T-cell (primary cell): ENCODE results near the gene SATB1. TPM values are rescaled to one million over a fixed set of nuclear protein-coding genes. Genes with fewer than 3 reads are reported as not detected.

Experiments used
- ATAC-seq, 4 experiments: fragments of 200-7000 bp in 3 of 4; fragments of 150-1000 bp in 1 of 4; cut with Tn5 transposase; replicated peaks in 1 of 4; 1 replicate in 3 of 4; 2 replicates in 1 of 4; pipeline ENCODE4 v1.10.0; 2021; ENCODE audit warnings: moderate library complexity in 3 of 4, mild to moderate bottlenecking in 2 of 4, moderate number of reproducible peaks in 1 of 4
- CTCF ChIA-PET, 2 donors: fragments of 300-600 bp; sonication (Branson Sonifier 250); formaldehyde crosslinking; loops; one replicate each; lab custom pipeline; 2022; ENCODE audit warnings: antibody characterized with exemption in 2 of 2; lab: Charles Lee
- POLR2A ChIA-PET, 2 donors: fragments of 300-600 bp; sonication (Branson Sonifier 250); formaldehyde crosslinking; loops; one replicate each; lab custom pipeline; 2022; ENCODE audit warnings: antibody characterized with exemption in 2 of 2; lab: Charles Lee
- DNase-seq, 35 experiments: peaks; one replicate each; pipeline versions ENCODE4 v3.0.0 to v3.0.0-alpha.2; 2013 to 2023
- H3K27ac ChIP-seq: one replicate; pipeline ENCODE4 v1.5.1; 2013; ENCODE audit warnings: low read length
- H3K27me3 ChIP-seq, 2 experiments: replicated peaks in 1 of 2; 1 replicate in 1 of 2; 2 replicates in 1 of 2; pipeline versions ENCODE4 v1.6.1 to v1.7.0; 2013; ENCODE audit warnings: low read length in 1 of 2, mixed read lengths in 1 of 2; ENCODE audit not compliant: control insufficient read depth in 2 of 2, insufficient read depth in 2 of 2; ENCODE audit errors: extremely low read depth in 1 of 2
- H3K36me3 ChIP-seq, 2 donors: 1 replicate in 1 of 2; 2 replicates in 1 of 2; pipeline versions ENCODE4 v1.6.1 to v1.7.0; 2013; ENCODE audit warnings: low read length in 1 of 2; ENCODE audit not compliant: control insufficient read depth in 2 of 2, insufficient read depth in 1 of 2; ENCODE audit errors: extremely low read depth in 1 of 2
- H3K4me1 ChIP-seq, 2 experiments: 1 replicate in 1 of 2; 2 replicates in 1 of 2; pipeline versions ENCODE4 v1.6.1 to v1.7.0; 2013; ENCODE audit warnings: low read length in 2 of 2, mixed read lengths in 1 of 2; ENCODE audit not compliant: insufficient read depth in 2 of 2, control insufficient read depth in 1 of 2; ENCODE audit errors: extremely low read depth in 1 of 2
- H3K4me3 ChIP-seq, 2 donors: 1 replicate in 1 of 2; 2 replicates in 1 of 2; pipeline versions ENCODE4 v1.5.1 to v1.7.0; 2013; ENCODE audit warnings: mild to moderate bottlenecking in 2 of 2, low read length in 1 of 2, moderate library complexity in 1 of 2; ENCODE audit not compliant: control insufficient read depth in 1 of 2; ENCODE audit errors: extremely low read depth in 1 of 2
- H3K9me3 ChIP-seq: 2 replicates; pipeline ENCODE4 v1.7.0; 2013
- H3K27ac Mint-ChIP-seq, 2 donors: one replicate each; pipeline ENCODE4 v1.8.0; 2020 to 2021; ENCODE audit warnings: mild to moderate bottlenecking in 2 of 2, mixed read lengths in 2 of 2
- H3K27me3 Mint-ChIP-seq, 2 donors: one replicate each; pipeline ENCODE4 v1.8.0; 2021 to 2022; ENCODE audit warnings: mixed read lengths in 2 of 2
- H3K36me3 Mint-ChIP-seq: one replicate; pipeline ENCODE4 v1.8.0; 2021; ENCODE audit warnings: mixed read lengths
- H3K4me1 Mint-ChIP-seq, 3 donors: one replicate each; pipeline ENCODE4 v1.8.0; 2020 to 2022; ENCODE audit warnings: mixed read lengths in 3 of 3, mild to moderate bottlenecking in 1 of 3
- H3K4me3 Mint-ChIP-seq, 3 donors: one replicate each; pipeline ENCODE4 v1.8.0; 2020 to 2022; ENCODE audit warnings: mild to moderate bottlenecking in 3 of 3, mixed read lengths in 3 of 3, moderate library complexity in 3 of 3
- H3K9me3 Mint-ChIP-seq, 3 donors: one replicate each; pipeline ENCODE4 v1.8.0; 2020 to 2022; ENCODE audit warnings: mixed read lengths in 3 of 3
- WGBS: methylation state at CpG from one replicate; pipeline ENCODE4 v1.1.5; 2013; ENCODE audit warnings: missing lambda C conversion rate; ENCODE audit not compliant: insufficient coverage; 5-methylcytosine and 5-hydroxymethylcytosine counted together
- total RNA-seq, 35 experiments: library from RNA in 6 of 35; stranded (reverse) in 6 of 35; fragments of 120-200 nt in 1 of 35; gene quantifications; one replicate each; pipeline versions ENCODE4 v1.2.1 to v1.2.4 and lab custom pipeline; 2013 to 2026

Gene SATB1
- total RNA-seq, 5 donors from 2014 or later (not counting 1 experiment from before 2014, with no cell fraction given) = 204 to 417 (median 282) TPM

GRCh38 chr3:18351823-18352744 lies 73.1 kb downstream of the SATB1 start:
- Histone ChIP-seq H3K27me3 (no peaks in the 10 kb centered on the region), H3K4me3 (no peak overlapping the region), H3K9me3 (no peaks in the 10 kb centered on the region), H3K4me1 (peaks cover 0 to 3% of the 10 kb centered on the region in 2 experiments), H3K27ac (no peak overlapping the region), H3K36me3 (peaks cover 11 to 44% of the 10 kb centered on the region in 2 donors)
- peaks cover 22 to 53% (median 51%) of the 10 kb centered on the region in 3 donors for H3K4me1 Mint-ChIP-seq
- no peak for ATAC-seq
- no peaks in the 10 kb centered on the region for H3K9me3 Mint-ChIP-seq
- no peaks in the 10 kb centered on the region for H3K27me3 Mint-ChIP-seq
- H3K27ac Mint-ChIP-seq = peak overlapping the region; percentile 72 to 84
- peaks cover 55% of the 10 kb centered on the region for H3K36me3 Mint-ChIP-seq
- no peak for DNase-seq
- ChIA-PET POLR2A (interaction anchor here (0.6 to 1.4 kb wide), 3 partner anchors 29 to 406 kb away, joined by 3 to 5 read pairs (median 4); no protein-coding TSS in a partner anchor), CTCF (interaction anchor here (0.5 to 1.0 kb wide), 4 partner anchors 9 to 636 kb away, joined by 3 to 4 read pairs (median 4); no protein-coding TSS in a partner anchor)
- WGBS = 97% methylated on average over 6 of the region's 12 CpGs
- H3K4me3 Mint-ChIP-seq = no peak overlapping the region

- Mint-ChIP-seq H3K4me1 (peaks cover 22 to 54% (median 51%) of the 10 kb centered on the region in 3 donors), H3K27me3 (no peaks in the 10 kb centered on the region), H3K9me3 (no peaks in the 10 kb centered on the region), H3K4me3 (no peak overlapping the region), H3K27ac (peak overlapping the region; percentile 40 to 55), H3K36me3 (peaks cover 52% of the 10 kb centered on the region)
- ATAC-seq (no peak), DNase-seq (no peak)
- Histone ChIP-seq H3K9me3 (no peaks in the 10 kb centered on the region), H3K27ac (no peak overlapping the region), H3K4me3 (no peak overlapping the region), H3K4me1 (peaks cover 0 to 5% of the 10 kb centered on the region in 2 experiments), H3K27me3 (no peaks in the 10 kb centered on the region), H3K36me3 (peaks cover 11 to 44% of the 10 kb centered on the region in 2 donors)
- no CpG with 5 or more reads among the region's 5 CpGs for WGBS
- CTCF ChIA-PET = interaction anchor here (0.6 to 0.8 kb wide), 2 partner anchors 72 to 637 kb away, joined by 3 to 4 read pairs; no protein-coding TSS in a partner anchor
- POLR2A ChIA-PET = interaction anchor here (1.3 to 1.4 kb wide), 2 partner anchors 30 to 35 kb away, joined by 4 to 5 read pairs; no protein-coding TSS in a partner anchor
Measured at GRCh38 chr3:18351069-18351628, 74.0 kb downstream of the SATB1 start.

GRCh38 chr3:18349197-18349798 lies 75.8 kb downstream of the SATB1 start:
- H3K4me1 Mint-ChIP-seq = peaks cover 28 to 56% (median 55%) of the 10 kb centered on the region in 3 donors
- no peaks in the 10 kb centered on the region for H3K9me3 Mint-ChIP-seq
- peaks cover 0 to 9% of the 10 kb centered on the region in 2 experiments for H3K4me1 ChIP-seq
- H3K27ac ChIP-seq = no peak overlapping the region
- DNase-seq (no peak), ATAC-seq (no peak)
- H3K36me3 Mint-ChIP-seq = peaks cover 51% of the 10 kb centered on the region
- ChIA-PET POLR2A (no interaction called here), CTCF (no interaction called here)
- no peaks in the 10 kb centered on the region for H3K9me3 ChIP-seq
- H3K4me3 ChIP-seq = no peak overlapping the region
- H3K27me3 Mint-ChIP-seq = no peaks in the 10 kb centered on the region
- peaks cover 11 to 44% of the 10 kb centered on the region in 2 donors for H3K36me3 ChIP-seq
- no peak overlapping the region for H3K4me3 Mint-ChIP-seq
- no peaks in the 10 kb centered on the region for H3K27me3 ChIP-seq
- 72% methylated on average over 15 of the region's 18 CpGs for WGBS
- H3K27ac Mint-ChIP-seq = peak overlapping the region; percentile 44 to 75

- Mint-ChIP-seq H3K4me3 (no peak overlapping the region), H3K27me3 (no peaks in the 10 kb centered on the region), H3K36me3 (peaks cover 29% of the 10 kb centered on the region), H3K9me3 (no peaks in the 10 kb centered on the region), H3K27ac (no peak overlapping the region), H3K4me1 (peaks cover 24 to 39% (median 36%) of the 10 kb centered on the region in 3 donors)
- H3K27me3 ChIP-seq = no peaks in the 10 kb centered on the region
- H3K27ac ChIP-seq = no peak overlapping the region
- ChIA-PET POLR2A (interaction anchor here in 1 of 2 donors (0.5 kb wide), 2 partner anchors 12 to 35 kb away, joined by 3 read pairs; no protein-coding TSS in a partner anchor), CTCF (interaction anchor here in 1 of 2 donors (0.6 kb wide), 1 partner anchor 115 kb away, joined by 3 read pairs; no protein-coding TSS in a partner anchor)
- H3K36me3 ChIP-seq = peaks cover 8 to 24% of the 10 kb centered on the region in 2 donors
- ATAC-seq = peak in 1 of 4 experiments; percentile 10
- H3K4me1 ChIP-seq = peaks cover 0 to 6% of the 10 kb centered on the region in 2 experiments
- DNase-seq = no peak
- no peak overlapping the region for H3K4me3 ChIP-seq
- H3K9me3 ChIP-seq = no peaks in the 10 kb centered on the region
- WGBS = 100% methylated on average over 1 of the region's 4 CpGs
Measured at GRCh38 chr3:18346097-18346496, 79.0 kb downstream of the SATB1 start.

- WGBS = no CpG with 5 or more reads among the region's 5 CpGs
- no peaks in the 10 kb centered on the region for H3K27me3 ChIP-seq
- peaks cover 5 to 14% of the 10 kb centered on the region in 2 donors for H3K36me3 ChIP-seq
- no peak for DNase-seq
- peaks cover 0 to 6% of the 10 kb centered on the region in 2 experiments for H3K4me1 ChIP-seq
- no peaks in the 10 kb centered on the region for H3K9me3 ChIP-seq
- Mint-ChIP-seq H3K36me3 (peaks cover 18% of the 10 kb centered on the region), H3K9me3 (no peaks in the 10 kb centered on the region), H3K27ac (no peak overlapping the region), H3K4me3 (no peak overlapping the region), H3K4me1 (peaks cover 24 to 33% (median 31%) of the 10 kb centered on the region in 3 donors), H3K27me3 (no peaks in the 10 kb centered on the region)
- CTCF ChIA-PET = no interaction called here
- no peak overlapping the region for H3K4me3 ChIP-seq
- ATAC-seq = peak in 3 of 4 experiments; percentile 30 to 38 (median 32)
- no peak overlapping the region for H3K27ac ChIP-seq
- POLR2A ChIA-PET = interaction anchor here in 1 of 2 donors (0.6 kb wide), 1 partner anchor 43 kb away, joined by 3 read pairs; no protein-coding TSS in a partner anchor
Measured at GRCh38 chr3:18345015-18345367, 80.1 kb downstream of the SATB1 start.
